COLO668 (cell line): ENCODE measurements around the gene FES.
"Not testable (repeated sequence)": the region's sequence is repeated elsewhere in the genome, so short reads cannot be mapped to it uniquely, and the experiment has no call there.

ENCODE experiments used
- DNase-seq: peaks from one replicate; lab custom pipeline; 2025; ENCODE audit not compliant: unreplicated experiment; lab: John Stamatoyannopoulos, UW

FES gene

DNA sequence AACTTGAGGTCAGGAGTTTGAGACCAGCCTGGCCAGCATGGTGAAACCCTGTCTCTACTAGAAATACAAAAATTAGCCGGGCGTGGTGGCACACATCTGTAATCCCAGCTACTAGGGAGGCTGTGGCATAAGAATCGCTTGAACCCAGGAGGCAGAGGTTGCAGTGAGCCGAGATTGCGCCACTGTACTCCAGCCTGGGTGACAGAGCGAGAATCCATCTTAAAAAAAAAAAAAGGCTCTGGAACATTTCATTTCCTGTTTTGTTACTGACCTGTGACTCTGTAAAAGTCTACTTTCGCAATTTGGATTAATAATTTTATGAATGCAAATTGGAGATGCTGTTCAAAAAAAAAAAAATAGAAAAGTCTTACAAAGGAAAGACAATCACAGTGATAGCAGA lies 43.8 kb downstream of the FES start:
- DNase-seq = not testable (repeated sequence)

DNA sequence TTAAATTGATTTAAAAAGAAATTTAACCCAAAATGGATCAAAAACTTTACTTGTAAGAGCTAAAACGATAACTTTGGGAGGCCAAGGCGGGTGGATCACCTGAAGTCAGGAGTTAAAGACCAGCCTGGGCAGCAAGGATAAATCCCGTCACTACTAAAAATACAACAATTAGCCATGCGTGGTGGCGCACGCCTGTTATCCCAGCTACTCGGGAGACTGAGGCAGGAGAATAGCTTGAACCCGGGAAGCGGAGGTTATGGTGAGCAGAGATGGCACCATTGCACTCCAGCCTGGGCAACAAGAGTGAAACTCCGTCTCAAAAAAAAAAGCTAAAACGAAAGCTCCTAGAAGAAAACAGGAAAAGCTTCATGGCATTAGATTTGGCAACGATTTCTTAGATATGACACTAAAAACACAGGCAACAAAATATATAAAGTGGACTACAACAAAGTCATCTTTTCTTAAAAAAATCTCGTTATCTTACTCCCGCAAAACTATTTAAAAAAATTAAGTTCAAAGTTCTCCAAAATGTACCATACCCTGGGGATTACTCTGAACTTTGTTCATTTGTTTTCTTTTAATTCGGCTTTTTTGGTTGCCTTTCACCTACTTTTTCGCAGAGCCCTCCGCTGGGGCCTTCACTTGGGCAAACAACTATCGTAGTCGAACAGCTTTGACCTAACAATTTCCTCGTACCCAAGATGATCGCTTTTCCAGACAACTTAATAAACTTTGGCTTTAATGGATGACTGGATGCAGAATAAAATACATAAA lies 45.1 kb downstream of the FES start:
- no peak for DNase-seq

DNA sequence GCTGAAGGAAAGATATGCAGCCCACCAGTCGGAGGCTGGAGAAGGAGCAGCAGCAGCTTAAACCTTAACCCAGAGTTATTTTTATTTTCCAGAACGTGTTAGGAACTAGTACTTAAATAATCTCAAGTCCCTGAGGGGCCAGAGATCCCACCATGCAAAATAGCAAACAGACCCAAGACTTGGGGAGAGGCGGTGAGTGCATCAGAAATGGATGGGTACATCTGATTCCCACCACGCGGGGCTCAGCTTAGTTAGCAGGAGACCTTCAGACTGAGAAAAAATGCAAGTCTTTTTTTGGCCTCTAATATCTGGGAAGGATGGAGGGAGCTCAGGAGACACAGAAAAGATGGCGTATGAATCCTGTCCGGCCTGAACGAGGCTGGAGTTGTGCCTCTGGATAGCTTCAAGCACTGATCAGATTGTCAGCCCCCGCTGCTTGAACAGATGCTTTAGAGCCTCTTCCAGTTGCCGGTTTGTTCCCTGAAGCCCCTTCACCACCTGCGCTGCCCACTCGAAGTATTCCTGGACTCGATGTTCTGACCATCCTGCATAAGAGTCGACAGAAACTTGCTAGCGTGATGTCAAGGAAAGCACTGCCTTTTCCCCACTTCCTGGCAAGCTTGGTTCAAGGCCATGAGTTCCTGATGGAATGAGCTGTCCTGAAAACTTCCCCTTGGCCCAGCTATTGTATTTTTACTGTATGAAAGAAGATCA lies 46.7 kb downstream of the FES start:
- DNase-seq = peak; percentile 45

DNA sequence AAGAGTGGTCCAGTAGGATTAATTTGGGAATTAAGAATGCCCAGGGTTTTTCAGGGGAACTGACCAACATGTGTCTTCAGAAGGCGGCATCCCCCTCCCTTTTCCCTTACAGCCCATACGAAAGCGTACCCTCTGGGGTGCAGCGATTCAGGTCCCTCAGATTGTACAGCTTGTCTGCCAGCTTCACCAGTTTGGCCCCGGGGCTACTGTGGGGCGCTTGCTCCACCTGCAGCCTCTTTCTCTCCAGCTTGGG lies 47.2 kb downstream of the FES start:
- no peak for DNase-seq

DNA sequence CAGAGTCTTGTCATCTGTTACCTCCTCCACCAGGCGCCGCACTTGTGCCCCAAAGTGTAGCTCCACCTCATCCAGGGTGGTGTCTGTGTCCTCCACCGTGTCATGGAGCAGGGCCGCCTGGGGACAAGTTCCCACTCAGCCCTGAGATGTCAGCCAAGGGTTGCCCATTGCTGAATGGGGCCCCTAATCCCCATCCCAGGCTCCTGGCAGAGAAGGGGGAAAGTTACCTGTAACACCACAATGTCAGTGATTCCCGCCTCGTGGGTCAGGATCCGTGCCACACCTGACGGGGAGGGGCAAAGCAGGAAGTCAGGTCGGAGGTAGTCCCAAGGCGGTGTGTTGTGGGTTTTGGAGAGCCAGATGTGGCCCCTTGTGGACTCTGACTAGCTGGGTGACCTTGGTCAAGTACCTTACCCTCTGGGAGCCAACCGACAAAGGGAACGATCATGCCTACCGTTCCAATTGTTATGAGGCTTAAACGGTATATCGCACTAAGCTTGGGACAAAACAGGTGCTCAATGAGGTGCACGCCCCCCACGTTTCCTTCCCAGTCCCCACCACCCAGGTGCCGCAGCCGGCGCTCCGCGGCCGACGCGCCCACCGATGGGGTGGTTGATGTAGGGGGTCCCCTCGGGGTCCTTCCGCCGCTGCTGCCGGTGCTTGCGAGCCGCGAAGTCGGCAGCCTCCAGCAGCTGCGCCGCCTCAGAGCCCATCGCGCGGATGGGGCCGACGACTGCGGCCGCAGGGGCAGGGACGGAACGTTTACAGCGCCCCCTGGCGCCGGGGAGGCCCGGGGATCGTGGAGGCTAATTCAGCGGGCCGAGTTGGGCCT lies 47.7 kb downstream of the FES start, which contains the start of gene HDDC3:
Gene HDDC3, minus strand, starts transcription at position 722 of the 832 bp plus-strand sequence. Its CDS starts 9 bp downstream, at position 713.
- peak; percentile 93 for DNase-seq

DNA sequence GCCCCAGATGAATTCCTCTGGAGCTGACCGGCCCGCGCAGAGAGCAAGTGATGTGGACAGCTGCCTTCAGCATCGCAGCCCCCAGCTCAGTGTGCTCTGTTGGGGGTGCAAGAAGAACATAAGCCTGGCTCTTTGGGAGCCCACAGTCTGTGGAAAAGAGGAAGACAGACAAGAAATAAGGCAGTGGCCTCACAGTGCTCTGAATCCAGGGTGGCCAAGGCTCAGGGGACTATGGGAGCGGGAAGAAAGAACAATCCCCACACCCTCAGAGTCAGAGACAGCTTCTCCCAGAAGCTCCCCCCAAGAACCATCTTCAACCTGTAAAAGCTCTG lies 48.3 kb downstream of the FES start:
- no peak for DNase-seq

DNA sequence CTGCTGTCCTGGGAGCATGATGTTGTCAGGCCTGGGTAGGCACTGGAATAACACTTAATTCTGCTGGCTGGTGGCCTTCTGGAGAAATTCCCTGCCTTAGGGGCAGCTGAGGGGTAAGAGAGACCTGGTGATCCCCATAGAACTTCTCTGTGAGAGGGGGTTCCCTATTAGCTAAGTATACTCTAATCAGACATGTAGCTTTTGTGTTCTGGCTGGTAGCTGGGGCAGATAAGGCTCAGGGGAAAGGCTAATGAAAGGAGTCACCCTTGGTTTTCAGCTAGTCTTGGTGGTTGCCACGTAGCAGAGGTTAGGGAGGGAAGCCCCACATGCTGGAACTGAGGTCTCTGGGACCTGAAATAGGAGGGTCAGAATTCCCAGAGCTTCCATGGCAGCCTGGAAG lies 49.0 kb downstream of the FES start:
- no peak for DNase-seq

DNA sequence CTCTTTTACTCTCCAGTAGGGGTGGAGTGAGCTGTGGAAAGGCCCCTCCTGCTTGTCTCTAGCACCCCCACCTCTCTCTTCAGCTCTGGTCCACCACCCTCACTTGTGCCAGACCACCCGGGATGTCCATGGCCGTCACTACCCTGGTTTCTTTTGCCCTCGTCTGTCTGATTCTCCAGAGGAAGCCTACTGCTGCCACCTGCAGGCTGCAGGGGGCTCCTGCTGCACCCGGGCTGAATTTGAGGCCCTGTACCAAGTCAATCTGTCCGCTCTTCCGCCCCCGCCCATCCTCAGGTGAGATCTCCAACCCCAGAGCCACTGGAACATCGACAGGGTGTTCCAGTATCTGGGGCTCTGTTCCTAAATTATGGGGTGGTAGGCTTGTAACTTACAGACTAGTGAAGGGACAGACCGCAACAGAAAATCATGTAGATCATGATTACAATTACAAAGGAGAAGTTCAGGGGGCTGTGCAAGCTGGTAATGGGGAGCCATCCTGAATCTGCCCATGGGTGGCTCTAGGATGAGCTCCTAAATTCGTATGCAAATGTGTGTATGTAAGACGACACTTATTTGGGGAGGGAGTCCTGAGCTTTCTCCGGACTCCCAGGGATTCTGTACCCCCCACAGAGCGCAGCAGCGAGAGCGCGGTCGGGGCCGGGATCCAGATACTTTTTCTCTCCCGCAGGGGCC lies 50.1 kb downstream of the FES start:
- DNase-seq = peak; percentile 91

DNA sequence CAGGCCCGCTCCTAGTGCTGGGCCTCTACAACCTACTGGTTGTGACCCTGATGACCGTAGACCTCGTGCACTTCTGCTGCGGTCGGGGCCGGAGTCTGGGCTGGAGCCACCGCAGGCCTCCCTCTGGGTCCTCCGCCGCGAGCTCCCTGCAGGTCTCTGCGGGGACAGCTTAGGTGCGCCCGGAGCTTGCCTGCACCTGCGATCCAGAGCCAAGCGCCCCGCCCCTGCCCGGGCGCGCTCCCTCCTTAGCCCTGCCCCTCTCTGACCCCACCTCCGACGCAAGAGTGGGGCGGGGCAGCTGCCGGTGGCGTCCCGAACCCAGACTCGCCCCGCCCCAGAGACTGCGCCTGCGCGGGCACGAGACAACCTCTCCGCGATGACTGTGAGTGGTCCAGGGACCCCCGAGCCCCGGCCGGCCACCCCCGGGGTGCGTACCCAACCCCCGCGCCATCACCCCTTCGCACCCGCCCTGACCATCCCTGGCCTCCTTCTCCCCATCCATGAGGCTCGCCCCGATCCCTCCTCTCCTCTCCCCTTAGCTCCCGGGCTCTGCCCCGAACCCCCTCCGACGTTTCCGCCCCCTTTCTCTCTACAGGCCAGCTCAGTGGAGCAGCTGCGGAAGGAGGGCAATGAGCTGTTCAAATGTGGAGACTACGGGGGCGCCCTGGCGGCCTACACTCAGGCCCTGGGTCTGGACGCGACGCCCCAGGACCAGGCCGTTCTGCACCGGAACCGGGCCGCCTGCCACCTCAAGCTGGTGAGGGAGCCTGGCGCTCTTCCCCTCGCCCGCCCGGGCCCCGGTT lies 50.8 kb downstream of the FES start, which contains the start of gene UNC45A:
Gene UNC45A, plus strand, starts transcription at position 337 of the 803 bp plus-strand sequence. Its CDS starts 40 bp downstream, at position 377.
- DNase-seq = peak; percentile 97

DNA sequence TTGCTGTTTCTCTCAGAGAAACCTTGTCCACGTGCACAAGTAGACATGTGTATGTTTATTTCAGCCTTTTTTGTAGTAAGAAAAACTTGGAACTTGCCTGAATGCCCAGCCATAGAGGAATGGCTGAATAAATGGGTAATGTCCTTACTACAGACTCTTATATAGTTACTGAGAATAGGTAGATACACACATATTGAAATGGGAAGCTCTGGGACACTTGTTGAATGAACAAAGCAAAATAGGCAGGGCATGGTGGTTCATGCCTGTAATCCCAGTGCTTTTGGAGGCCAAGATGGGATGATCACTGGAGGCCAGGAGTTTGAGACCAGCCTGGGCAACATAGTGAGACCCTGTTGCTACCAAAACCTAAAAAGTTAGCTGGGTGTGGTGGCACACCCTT lies 52.5 kb downstream of the FES start:
- no peak for DNase-seq

DNA sequence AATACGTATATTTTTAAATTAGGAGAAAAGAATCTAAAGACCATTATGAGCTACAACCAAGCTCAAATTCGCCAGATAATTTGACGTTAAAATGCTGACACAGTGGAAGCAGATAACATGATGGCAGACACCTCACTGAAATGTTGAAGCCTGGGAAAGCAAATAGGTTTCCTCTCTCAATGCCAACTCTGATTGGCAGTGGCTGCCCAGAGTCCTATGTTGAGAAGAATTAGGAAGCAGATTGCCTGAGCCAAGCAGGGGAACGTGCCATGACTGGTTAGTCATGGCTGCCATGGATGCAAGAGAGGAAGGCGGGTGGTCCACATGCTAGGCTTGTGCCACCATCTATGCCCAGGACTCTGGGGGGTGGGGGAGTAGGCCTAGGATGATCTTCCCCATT lies 54.0 kb downstream of the FES start:
- DNase-seq = no peak

DNA sequence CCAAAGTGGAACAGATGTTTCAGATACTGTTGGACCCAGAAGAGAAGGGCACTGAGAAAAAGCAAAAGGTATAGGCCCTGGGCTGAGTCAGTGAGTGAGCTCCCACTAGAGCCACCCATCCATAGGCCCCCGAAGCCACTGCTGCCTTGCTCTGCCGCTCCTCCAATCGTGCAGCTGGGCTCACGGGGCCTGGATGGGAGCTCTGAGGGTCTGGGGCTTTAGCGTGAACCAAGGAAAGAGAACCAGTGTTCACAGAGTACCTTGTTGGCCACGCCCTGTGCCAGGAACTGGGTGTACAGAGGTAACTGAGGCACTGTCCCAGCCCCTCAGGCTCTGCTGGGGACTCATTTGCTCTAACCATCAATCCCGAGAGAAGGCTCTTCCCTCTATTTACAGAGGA lies 55.5 kb downstream of the FES start:
- no peak for DNase-seq

DNA sequence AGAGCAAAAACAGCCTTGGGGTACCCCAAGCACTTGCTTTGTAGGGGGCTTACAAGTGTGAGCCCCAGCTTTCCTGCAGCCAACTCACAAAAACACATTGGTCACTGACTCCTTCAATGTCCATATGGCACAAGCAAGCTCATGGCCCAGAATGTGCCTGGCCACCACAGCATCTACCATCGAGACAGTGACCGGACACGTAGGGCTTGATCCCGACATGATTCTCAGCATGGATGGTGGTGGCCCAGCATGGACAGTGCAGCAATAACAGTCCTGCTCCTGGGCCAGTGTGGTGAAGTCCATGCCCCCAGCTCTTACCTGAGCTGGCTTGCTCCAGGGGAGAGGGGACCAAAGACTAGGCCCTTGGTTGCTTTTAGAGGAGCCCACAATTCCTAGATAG lies 56.7 kb downstream of the FES start:
- DNase-seq = no peak

DNA sequence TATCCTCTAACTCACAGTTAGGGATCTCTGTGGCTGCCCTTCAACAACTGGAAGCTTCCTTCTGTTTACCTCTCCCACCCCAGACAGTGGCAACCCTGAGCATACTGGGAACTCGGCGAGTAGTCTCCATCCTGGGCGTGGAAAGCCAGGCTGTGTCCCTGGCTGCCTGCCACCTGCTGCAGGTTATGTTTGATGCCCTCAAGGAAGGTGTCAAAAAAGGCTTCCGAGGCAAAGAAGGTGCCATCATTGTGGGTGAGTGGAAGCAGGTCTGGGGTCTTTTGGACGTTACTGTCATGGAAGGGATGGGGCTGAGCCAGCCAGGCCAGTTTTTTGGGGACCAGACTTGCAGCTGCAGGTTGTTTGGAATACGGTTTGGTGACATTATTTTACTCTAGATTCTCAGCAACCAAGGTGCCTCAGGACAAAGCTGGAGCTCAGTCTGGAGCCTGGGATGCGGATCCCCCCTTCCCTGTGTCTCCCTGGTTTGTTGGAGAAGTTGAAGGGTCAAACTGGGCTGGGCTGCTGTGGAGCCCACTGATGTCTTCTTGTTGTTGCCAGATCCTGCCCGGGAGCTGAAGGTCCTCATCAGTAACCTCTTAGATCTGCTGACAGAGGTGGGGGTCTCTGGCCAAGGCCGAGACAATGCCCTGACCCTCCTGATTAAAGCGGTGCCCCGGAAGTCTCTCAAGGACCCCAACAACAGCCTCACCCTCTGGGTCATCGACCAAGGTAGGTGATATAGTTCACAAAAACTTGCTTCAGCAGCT lies 58.2 kb downstream of the FES start:
- no peak for DNase-seq

DNA sequence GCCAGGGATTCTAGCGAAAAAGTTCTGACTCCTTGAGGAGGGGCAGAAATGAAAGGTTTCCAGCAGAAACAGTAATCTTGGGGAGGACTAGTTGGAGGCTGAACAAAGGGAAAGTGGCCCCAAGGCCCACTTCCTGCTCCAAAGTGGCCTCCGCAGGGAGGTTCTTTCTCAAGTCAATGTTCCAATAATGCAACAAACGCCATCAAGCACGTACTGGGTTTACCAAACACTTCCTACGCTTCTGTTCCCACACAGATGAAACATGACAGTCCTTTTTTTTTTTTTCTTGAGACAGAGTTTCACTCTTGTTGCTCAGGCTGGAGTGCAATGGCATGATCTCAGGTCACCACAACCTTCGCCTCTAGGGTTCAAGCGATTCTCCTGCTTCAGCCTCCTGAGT lies 60.8 kb downstream of the FES start:
- no peak for DNase-seq
